NCI-H748 treated with DMSO at 0.1 percent for 48 hours (cell line): Measurements from ENCODE around the gene KLHL13.
A peak's percentile ranks its signal among the peaks of the same experiment; 100 is the strongest.
"Not testable (repeated sequence)": the region's sequence is repeated elsewhere in the genome, so short reads cannot be mapped to it uniquely, and the experiment has no call there.

Source experiments
- DNase-seq: peaks from one replicate; lab custom pipeline; 2025; lab: John Stamatoyannopoulos, UW

KLHL13 gene

DNA sequence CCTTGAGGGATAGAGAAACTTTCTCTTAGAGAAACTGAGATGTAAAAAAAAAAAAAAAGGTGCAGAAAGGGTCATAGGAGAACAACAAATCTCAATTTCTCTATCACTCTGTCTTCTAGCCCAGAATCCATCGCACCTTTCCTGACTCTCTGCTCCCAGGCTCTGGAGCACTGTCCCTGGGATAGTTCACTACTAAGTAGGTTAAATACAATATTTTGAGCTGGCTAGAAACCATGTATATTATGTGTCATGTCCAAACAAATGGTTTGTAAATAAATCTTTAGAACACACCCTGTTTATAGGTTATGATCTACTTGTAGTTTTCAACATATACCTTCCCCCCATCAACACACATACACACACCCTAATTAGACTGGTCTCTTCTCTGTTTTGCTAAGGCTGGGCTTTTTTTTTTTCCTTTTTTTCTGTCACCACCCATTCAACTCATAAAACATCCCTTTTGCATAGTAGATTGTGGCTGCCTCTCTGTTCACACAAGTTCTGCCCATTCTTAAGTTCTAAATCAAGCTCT lies 124.4 kb downstream of the KLHL13 start:
- DNase-seq = no peak

GRCh38 chrX:117990438-117990837 lies 126.2 kb downstream of the KLHL13 start:
- DNase-seq = no peak

DNA sequence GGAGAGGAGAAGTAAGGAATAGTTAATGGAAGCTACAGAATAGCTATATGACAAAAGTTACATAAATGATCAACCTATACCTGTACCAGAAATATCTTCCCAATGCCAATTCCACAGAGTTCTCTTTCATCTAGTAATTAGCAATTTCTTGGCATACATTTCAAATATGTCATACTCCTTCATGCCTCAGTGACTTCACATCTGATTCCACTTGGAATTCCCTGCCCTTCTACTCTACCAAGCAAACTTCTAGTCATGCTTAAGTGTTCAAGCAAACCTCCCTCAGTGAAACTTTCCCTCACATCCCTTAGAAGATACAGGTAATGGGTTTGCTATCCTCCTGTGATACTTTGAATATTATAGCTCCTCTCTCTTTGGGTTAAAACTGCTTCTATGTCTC lies 127.1 kb downstream of the KLHL13 start:
- no peak for DNase-seq

DNA sequence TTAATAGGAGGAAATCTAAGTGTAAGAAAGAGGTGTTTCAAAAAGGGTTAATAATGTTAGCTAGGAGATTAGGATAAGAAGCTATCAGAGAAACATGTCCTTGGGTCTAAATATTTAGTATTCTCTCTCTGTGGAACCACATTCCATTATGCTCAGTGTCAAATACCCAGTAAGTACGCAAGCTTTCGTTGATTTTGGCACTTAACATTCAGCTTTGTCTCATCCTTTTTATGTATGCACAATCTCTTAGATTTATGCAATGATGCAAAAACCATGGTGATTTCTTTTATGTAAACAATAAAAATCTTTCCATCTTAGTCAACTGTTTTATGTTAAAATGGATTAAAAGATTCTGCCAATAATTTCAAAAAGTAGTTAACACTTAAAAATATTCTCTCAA lies 129.2 kb downstream of the KLHL13 start:
- DNase-seq = no peak

- peak; percentile 6 for DNase-seq
Observed at GRCh38 chrX:117985241-117985640, 131.4 kb downstream of the KLHL13 start.

DNA sequence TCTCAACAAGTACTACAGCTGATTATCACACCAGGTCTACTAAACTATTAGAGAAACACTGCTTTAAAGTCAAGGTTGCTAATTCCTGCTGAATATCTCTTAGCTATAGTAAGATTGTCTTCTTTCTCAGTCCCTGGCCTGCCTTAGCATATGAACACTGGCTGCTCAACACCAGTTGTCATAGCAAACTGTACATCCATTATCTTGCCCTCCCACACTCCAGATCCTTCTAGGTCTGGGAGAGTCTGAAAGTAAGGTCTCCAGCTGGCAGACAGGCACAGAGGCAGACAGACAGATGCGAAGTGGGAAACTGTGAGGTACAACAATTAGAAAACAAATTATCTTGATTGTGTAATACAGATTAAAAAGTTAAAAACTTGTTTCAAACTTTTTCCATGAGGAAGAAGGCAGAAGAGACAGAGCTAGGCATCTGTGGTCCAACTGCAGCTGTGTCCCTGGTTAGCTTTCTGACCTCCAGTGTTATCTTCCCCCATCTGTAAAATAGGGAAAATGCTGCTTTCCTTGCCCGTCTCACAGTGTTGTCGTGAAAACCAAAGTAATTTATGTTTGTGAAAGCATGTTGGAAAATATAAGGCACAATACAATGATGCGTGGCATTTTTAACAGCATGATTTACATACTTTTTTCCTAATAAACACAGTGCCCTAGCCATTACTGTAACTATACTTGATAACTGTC lies 133.8 kb downstream of the KLHL13 start:
- no peak for DNase-seq

DNA sequence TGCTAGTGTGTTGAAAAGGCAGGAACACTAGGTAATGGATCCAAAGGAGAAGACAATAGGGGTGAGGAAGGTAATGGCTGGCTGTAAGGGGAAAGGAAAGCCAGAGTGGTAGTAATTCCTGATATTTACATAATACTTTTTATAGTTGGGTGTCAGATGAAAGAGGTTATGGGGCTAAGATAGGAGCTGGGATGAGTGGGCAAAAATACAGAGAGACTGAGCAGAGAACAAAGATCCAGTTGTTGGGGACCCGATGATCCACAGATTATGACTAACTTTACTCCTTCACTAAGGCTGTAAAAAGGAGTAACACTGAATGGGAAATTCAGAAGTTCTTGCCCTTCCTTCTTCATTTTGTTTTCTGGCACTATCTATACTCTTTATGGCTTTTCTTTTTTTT lies 138.2 kb downstream of the KLHL13 start:
- no peak for DNase-seq

DNA sequence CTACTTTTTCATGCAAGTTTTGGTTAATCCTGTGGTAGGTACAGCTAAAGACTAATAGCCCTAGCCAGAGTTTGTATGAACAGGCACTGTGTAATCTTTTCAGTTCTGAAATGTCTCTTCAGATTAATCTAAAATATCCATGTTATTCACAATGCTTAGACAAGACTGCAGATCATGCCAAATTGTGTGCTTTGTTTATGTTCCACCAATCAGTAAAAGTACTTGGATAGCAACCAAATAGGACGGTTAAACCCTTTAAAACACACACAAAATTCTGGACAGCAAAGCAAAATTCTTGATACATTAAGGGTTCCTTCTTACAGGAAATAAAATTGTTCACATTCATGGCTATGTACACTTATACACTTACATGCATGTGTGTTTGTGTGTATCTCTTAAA lies 139.1 kb downstream of the KLHL13 start:
- no peak for DNase-seq

DNA sequence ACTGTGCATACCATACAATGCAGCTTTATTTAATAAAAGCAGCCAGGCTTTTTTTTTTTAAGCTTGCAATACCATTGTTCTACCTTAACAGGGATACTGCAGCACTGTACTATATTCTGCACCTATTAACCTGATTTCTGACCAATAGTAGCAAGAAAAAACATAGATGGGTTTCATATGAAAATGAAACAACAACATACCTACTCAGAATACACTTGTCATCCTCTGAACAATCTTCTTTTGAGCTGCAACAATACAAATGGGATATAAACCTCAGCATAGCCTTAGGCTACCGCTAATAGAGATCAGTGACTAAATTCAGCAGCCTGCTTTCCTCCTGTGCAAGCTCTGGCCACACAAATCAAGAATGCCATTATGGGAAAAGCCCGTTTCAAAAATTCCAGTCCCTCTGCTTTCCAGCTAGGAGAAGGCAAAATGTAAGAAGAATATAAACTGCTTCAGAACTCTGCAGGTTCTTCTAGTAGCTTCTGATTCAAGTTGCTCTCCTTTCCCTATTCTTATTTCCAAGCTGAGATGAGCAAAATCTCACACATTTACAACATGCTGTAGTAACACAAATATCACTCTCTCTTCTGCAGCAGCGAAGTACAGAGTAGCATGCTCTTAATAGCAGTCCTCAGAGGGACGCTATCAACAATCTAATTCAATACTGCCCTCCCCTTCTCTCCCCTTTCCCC lies 143.4 kb downstream of the KLHL13 start:
- DNase-seq = peak; percentile 68

DNA sequence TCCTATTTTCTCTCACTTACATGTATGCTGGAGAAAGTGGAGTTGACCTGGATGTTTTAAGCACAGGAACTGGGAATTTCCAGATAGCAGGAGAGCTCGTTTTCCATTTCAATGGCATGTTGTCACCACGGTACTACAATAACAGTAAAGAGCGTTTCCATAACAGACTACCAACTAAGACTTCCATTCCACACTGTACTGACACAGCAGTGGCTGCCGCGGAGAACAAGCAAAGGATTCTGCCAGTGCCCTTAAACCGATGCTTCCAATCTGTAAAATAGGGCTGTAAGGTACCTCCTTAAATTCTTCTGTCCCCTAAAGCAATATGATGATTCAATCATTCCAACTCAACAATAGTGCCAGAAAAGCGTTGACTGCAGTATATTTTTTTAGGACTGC lies 143.9 kb downstream of the KLHL13 start:
- DNase-seq = peak; percentile 83

GRCh38 chrX:117969782-117970181 lies 146.8 kb downstream of the KLHL13 start:
- peak; percentile 31 for DNase-seq

DNA sequence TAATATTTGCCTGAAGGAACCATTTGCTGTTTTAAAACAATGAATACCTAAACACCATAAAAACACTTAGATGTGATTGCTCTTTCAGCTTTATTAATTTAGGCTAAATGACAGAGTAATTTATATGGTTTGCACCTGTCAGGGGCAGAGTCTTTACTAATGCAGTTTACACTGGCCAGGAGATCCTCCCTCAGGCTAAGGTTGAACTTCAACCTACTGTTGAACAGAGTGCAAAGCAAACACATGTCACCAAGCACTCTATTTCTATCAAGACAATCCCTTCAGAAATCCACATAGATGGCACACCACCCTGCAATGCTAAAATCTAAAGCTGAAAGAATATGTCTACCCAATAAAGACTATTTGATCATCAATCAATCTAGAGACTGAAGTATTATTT lies 147.3 kb downstream of the KLHL13 start:
- DNase-seq = peak; percentile 90

DNA sequence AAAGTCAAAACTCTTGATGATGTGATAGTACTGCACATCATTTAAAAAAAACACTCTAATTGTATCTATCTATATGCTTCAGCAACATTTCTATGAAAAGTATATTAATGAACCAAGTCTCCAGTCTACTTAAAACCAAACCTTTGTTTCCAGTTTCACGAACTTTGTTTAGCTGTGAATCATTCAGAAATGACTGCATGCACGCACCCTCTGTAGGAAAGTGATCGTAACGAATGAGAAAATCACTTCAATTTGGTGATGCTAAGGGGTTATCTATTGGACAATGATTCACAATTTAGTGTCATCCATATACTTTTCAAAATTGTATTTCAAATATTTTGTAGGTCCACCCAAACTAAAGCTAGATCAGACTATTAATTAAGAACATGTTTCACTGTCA lies 157.6 kb downstream of the KLHL13 start:
- DNase-seq = no peak

GRCh38 chrX:117957128-117957527 lies 159.5 kb downstream of the KLHL13 start:
- DNase-seq = no peak

DNA sequence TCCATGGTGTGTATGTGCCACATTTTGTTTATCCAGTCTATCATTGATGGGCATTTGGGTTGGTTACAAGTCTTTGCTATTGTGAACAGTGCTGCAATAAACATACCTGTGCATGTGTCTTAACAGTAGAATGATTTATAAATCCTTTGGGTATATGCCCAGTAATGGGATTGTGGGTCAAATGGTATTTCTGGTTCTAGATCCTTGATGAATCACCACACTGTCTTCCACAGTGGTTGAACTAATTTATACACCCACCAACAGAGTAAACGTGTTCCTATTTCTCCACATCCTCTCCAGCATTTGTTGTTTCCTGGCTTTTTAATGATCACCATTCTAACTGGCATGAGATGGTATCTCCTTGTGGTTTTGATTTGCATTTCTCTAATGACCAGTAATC lies 177.3 kb downstream of the KLHL13 start:
- not testable (repeated sequence) for DNase-seq

DNA sequence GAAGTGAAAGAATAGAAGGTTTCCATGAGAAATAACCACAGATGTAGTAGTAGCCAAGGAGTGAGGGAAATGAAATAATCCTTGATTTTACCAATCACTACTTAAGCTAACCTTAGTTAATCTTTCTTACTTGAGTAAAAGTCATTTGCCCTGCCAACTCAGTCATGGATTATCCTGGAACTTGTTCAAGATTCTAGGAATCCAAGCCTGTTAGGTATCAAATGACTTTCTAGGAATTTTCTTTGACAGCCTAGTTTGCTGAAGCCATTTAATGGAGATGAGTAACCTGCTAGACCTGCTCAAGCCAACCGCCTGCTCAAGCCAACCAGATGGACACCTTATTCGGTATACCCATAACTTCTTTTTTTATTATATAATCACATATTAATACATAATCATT lies 180.5 kb downstream of the KLHL13 start:
- DNase-seq = no peak

GRCh38 chrX:117930116-117930515 lies 186.5 kb downstream of the KLHL13 start:
- DNase-seq = not testable (repeated sequence)

GRCh38 chrX:117919755-117920154 lies 196.9 kb downstream of the KLHL13 start:
- DNase-seq = no peak

DNA sequence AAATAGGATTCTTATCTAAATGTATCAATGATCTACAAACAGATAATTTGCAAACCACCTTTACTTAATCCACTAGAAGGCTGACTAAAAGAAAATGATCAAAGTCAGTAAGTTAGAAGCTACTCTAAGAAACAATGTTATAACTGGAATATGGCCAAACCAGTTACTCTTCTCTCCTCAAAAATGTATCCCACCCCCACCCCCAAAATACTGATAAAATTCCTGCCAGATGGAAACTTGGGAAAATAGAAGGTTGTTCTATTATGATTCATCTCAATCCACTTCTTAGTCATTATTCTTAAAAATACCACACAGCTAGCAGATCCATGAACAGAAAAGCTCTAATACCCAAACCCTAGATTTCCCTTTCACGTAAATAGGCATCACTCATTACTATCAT lies 206.4 kb downstream of the KLHL13 start:
- no peak for DNase-seq

GRCh38 chrX:117898226-117898625 lies 218.4 kb downstream of the KLHL13 start:
- DNase-seq = no peak

GRCh38 chrX:117895418-117895817 lies 221.2 kb downstream of the KLHL13 start:
- no peak for DNase-seq

- DNase-seq = no peak
Observed at GRCh38 chrX:117892469-117892868, 224.1 kb downstream of the KLHL13 start.

DNA sequence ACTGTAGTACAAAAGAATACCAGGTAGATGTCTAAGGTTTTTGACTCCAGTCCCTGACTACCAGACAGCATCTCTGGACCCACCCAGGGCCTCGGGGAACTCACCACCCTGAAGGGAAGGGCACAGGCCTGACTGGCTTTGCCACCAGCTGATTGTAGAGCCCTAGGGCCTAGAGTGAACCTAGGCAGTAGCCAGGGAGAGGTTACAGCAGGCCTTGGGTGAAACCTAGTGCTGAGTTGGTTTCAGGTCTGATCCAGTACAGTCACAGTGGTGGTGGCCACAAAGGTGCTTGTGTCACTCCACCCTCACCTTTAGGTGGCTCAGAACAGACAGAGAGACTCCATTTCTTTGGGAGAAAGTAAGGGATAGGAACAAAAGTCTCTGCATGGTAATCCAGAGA lies 244.8 kb downstream of the KLHL13 start:
- DNase-seq = no peak

DNA sequence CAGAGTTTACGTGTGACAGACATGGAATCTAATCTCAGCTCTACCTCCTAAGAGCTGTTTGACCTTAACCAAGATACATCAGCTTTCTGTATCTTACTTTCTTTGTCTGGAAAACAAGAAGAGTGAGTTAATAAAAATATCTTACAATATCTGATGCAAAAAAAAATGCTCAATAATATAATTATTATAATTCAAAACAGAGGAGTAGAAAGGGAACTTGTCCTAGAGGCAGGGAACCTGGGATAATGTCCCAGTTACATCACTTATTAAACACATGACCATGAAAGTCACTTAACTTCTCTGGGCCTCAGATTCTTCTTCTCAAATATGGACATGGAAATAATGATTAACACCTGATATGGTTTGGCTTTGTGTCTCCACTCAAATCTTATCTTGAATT lies 256.1 kb downstream of the KLHL13 start:
- no peak for DNase-seq
